Gastroesophageal sphincter (tissue), 3 donors: ENCODE data around the gene XPO6.

ENCODE experiments used
- CTCF ChIP-seq, 4 experiments: fragments of 200-600 bp in 2 of 4; fragments of 450-650 bp in 2 of 4; sonication (generic) in 1 of 4; IDR thresholded peaks; one replicate each; pipeline ENCODE4 v1.5.1; 2017 to 2019; ENCODE audit warnings: antibody characterized with exemption in 4 of 4, mild to moderate bottlenecking in 2 of 4, moderate library complexity in 2 of 4
- POLR2A ChIP-seq, 2 donors: fragments of 450-650 bp; IDR thresholded peaks; one replicate each; pipeline ENCODE4 v1.6.1; 2017; ENCODE audit warnings: antibody characterized with exemption in 2 of 2, mild to moderate bottlenecking in 2 of 2, moderate library complexity in 1 of 2

GRCh38 chr16:28086186-28087139 lies 125.3 kb downstream of the XPO6 start:
- no peak for TF ChIP-seq CTCF (IDR thresholded peaks at IDR 0.05)
- TF ChIP-seq POLR2A (IDR thresholded peaks at IDR 0.05): no peak
